H9 (cell line): ENCODE data around the gene SETBP1. TPM values are rescaled to one million over a fixed set of nuclear protein-coding genes. Genes with fewer than 3 reads are reported as not detected.

ENCODE experiments used
- DNase-seq: peaks from one replicate; pipeline ENCODE4 v3.0.0-alpha.2; 2017
- H2AFZ ChIP-seq: one replicate; pipeline ENCODE4 v1.6.1; 2013; ENCODE audit warnings: mild to moderate bottlenecking, low read length, control low read depth, moderate library complexity
- H2AK5ac ChIP-seq: 2 replicates; pipeline ENCODE4 v1.6.1; 2013; ENCODE audit warnings: low read length, control low read depth, mixed read lengths; ENCODE audit not compliant: insufficient read length
- H2BK120ac ChIP-seq: one replicate; pipeline ENCODE4 v1.6.1; 2013; ENCODE audit warnings: low read depth, mild to moderate bottlenecking, low read length, control low read depth, inconsistent platforms; ENCODE audit not compliant: poor library complexity, severe bottlenecking
- H2BK12ac ChIP-seq: 2 replicates; pipeline ENCODE4 v1.6.1; 2013; ENCODE audit warnings: low read length, control low read depth, mixed read lengths, low read depth; ENCODE audit not compliant: insufficient read length
- H2BK15ac ChIP-seq: 2 replicates; pipeline ENCODE4 v1.6.1; 2013; ENCODE audit warnings: low read depth, low read length, control low read depth
- H2BK20ac ChIP-seq: one replicate; pipeline ENCODE4 v1.6.1; 2013; ENCODE audit warnings: low read depth, mild to moderate bottlenecking, low read length, control low read depth, inconsistent platforms; ENCODE audit not compliant: poor library complexity, severe bottlenecking
- H2BK5ac ChIP-seq: 2 replicates; pipeline ENCODE4 v1.6.1; 2013; ENCODE audit warnings: low read length, control low read depth, mixed read lengths; ENCODE audit not compliant: insufficient read length
- H3K14ac ChIP-seq: 2 replicates; pipeline ENCODE4 v1.6.1; 2013; ENCODE audit warnings: low read length, control low read depth; ENCODE audit not compliant: insufficient read depth
- H3K18ac ChIP-seq: 2 replicates; pipeline ENCODE4 v1.6.1; 2013; ENCODE audit warnings: low read depth, mild to moderate bottlenecking, mixed read lengths, low read length, control low read depth; ENCODE audit not compliant: insufficient read length
- H3K23ac ChIP-seq: 2 replicates; pipeline ENCODE4 v1.6.1; 2013; ENCODE audit warnings: low read length, control low read depth, mixed read lengths, low read depth; ENCODE audit not compliant: insufficient read length
- H3K23me2 ChIP-seq: 2 replicates; pipeline ENCODE4 v1.6.1; 2013; ENCODE audit warnings: low read depth, mild to moderate bottlenecking, mixed read lengths, low read length, control low read depth; ENCODE audit not compliant: insufficient read length, poor library complexity, severe bottlenecking
- H3K27ac ChIP-seq: 2 replicates; pipeline ENCODE4 v1.5.1; 2013; ENCODE audit warnings: low read length, control low read depth, mixed read lengths, low read depth; ENCODE audit not compliant: insufficient read length
- H3K27me3 ChIP-seq: 2 replicates; pipeline ENCODE4 v1.6.1; 2013; ENCODE audit warnings: low read length, control low read depth, inconsistent platforms; ENCODE audit not compliant: insufficient read depth
- H3K4ac ChIP-seq: 2 replicates; pipeline ENCODE4 v1.6.1; 2013; ENCODE audit warnings: low read depth, mild to moderate bottlenecking, control low read depth, inconsistent platforms, low read length, moderate library complexity
- H3K4me1 ChIP-seq: 2 replicates; pipeline ENCODE4 v1.6.1; 2013; ENCODE audit warnings: low read length, control low read depth, inconsistent platforms; ENCODE audit not compliant: insufficient read depth
- H3K4me2 ChIP-seq: 2 replicates; pipeline ENCODE4 v1.6.1; 2013; ENCODE audit warnings: low read length, control low read depth, mixed read lengths; ENCODE audit not compliant: insufficient read length, insufficient read depth
- H3K56ac ChIP-seq: 2 replicates; pipeline ENCODE4 v1.6.1; 2013; ENCODE audit warnings: low read depth, mild to moderate bottlenecking, mixed read lengths, low read length, control low read depth; ENCODE audit not compliant: insufficient read length
- H3K79me1 ChIP-seq: 2 replicates; pipeline ENCODE4 v1.6.1; 2013; ENCODE audit warnings: low read depth, mild to moderate bottlenecking, moderate library complexity, low read length, control low read depth, inconsistent platforms; ENCODE audit not compliant: insufficient read depth, poor library complexity, severe bottlenecking
- H3K79me2 ChIP-seq: 2 replicates; pipeline ENCODE4 v1.6.1; 2013; ENCODE audit warnings: low read length, control low read depth, inconsistent platforms; ENCODE audit not compliant: insufficient read depth
- H3K9ac ChIP-seq: 2 replicates; pipeline ENCODE4 v1.6.1; 2013; ENCODE audit warnings: low read length, control low read depth, mixed read lengths; ENCODE audit not compliant: insufficient read length; ENCODE audit errors: extremely low read depth
- H3K9me3 ChIP-seq: one replicate; pipeline ENCODE4 v1.6.1; 2013; ENCODE audit warnings: low read depth, low read length, inconsistent platforms; ENCODE audit not compliant: control insufficient read depth
- H3T11ph ChIP-seq: one replicate; pipeline ENCODE4 v1.6.1; 2013; ENCODE audit warnings: mild to moderate bottlenecking, low read length, control low read depth, inconsistent platforms
- H4K20me1 ChIP-seq: one replicate; pipeline ENCODE4 v1.6.1; 2013; ENCODE audit not compliant: control insufficient read depth, insufficient read length, insufficient read depth
- H4K5ac ChIP-seq: 2 replicates; pipeline ENCODE4 v1.6.1; 2013; ENCODE audit warnings: low read depth, mild to moderate bottlenecking, mixed read lengths, low read length, control low read depth; ENCODE audit not compliant: insufficient read length
- H4K8ac ChIP-seq: replicated peaks from 2 replicates; pipeline ENCODE4 v1.6.1; 2013; ENCODE audit warnings: low read length, control low read depth, mixed read lengths, low read depth; ENCODE audit not compliant: insufficient read length
- H4K91ac ChIP-seq: 2 replicates; pipeline ENCODE4 v1.6.1; 2013; ENCODE audit warnings: low read depth, mild to moderate bottlenecking, moderate library complexity, mixed read lengths, low read length, control low read depth; ENCODE audit not compliant: insufficient read length
- H3K27ac Mint-ChIP-seq, 3 experiments: 2 replicates in 2 of 3; 3 replicates in 1 of 3; pipeline ENCODE4 v1.8.0; 2020 to 2021; ENCODE audit warnings: mixed read lengths in 3 of 3, mild to moderate bottlenecking in 1 of 3, moderate library complexity in 1 of 3
- H3K27me3 Mint-ChIP-seq: 2 replicates; pipeline ENCODE4 v1.8.0; 2021; ENCODE audit warnings: low read depth, mild to moderate bottlenecking, moderate library complexity, mixed read lengths
- H3K36me3 Mint-ChIP-seq, 3 experiments: 2 replicates in 2 of 3; 3 replicates in 1 of 3; pipeline ENCODE4 v1.8.0; 2020 to 2021; ENCODE audit warnings: low read depth in 3 of 3, mixed read lengths in 3 of 3; ENCODE audit not compliant: insufficient read depth in 1 of 3
- H3K4me1 Mint-ChIP-seq, 2 experiments: 2 replicates each; pipeline ENCODE4 v1.8.0; 2020; ENCODE audit warnings: mixed read lengths in 2 of 2
- H3K4me3 Mint-ChIP-seq, 2 experiments: 2 replicates in 1 of 2; 3 replicates in 1 of 2; pipeline ENCODE4 v1.8.0; 2020 to 2021; ENCODE audit warnings: mild to moderate bottlenecking in 2 of 2, mixed read lengths in 2 of 2, moderate library complexity in 1 of 2
- H3K9me3 Mint-ChIP-seq, 2 experiments: 2 replicates in 1 of 2; 3 replicates in 1 of 2; pipeline ENCODE4 v1.8.0; 2020; ENCODE audit warnings: mild to moderate bottlenecking in 2 of 2, mixed read lengths in 2 of 2, moderate library complexity in 1 of 2
- WGBS: extraction: QIAGEN DNeasy Blood & Tissue Kit; methylation state at CpG from one replicate; pipeline ENCODE4 v1.1.7; 2013; ENCODE audit warnings: missing lambda C conversion rate, low lambda C conversion rate, mixed read lengths; ENCODE audit not compliant: insufficient read length; ENCODE audit errors: extremely low coverage; 5-methylcytosine and 5-hydroxymethylcytosine counted together
- total RNA-seq: library from RNA; stranded (reverse); gene quantifications from 2 replicates; pipeline ENCODE4 v1.2.1, GENCODE V29; 2021
- TF ChIP-seq, protein P1 (sequence below): fragments of 200-600 bp; sonication (generic); conservative IDR thresholded peaks from 3 replicates; pipeline ENCODE4 v1.8.0; 2021; ENCODE audit warnings: antibody characterized with exemption, mild to moderate bottlenecking

SETBP1 gene
- total RNA-seq, 1 experiment from 2014 or later = 4.6 TPM

DNA sequence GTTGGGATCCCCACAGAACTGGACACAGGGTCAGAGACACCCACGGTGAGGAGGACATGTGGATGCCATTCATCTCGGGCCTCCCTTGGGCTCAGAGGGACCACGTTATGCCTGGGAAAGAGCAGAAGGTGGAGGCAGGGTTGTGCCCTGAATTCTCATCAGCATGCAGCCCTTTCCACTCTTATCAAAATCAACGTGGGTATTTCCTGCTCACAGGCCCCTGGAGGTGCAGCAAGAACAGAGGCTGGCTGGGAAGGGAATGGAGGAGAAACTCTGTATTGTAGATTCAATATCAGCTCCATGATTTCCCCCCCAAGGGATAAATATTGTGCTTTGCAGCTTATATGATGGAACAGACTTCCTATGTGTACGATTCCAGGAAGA lies 90.9 kb downstream of the SETBP1 start:
- H3K23me2 ChIP-seq = no peaks in the 10 kb centered on the region
- H3K9ac ChIP-seq = no peak overlapping the region
- no peak overlapping the region for H3K27ac ChIP-seq
- no CpG with 5 or more reads among the region's 5 CpGs for WGBS
- no peak overlapping the region for H2BK120ac ChIP-seq
- H2AFZ ChIP-seq = no peak overlapping the region
- no peak overlapping the region for H3K18ac ChIP-seq
- H3K9me3 Mint-ChIP-seq = no peaks in the 10 kb centered on the region
- no peak overlapping the region for H3K4me3 Mint-ChIP-seq
- no peak for DNase-seq
- peaks cover 3% of the 10 kb centered on the region for H3K4me1 ChIP-seq
- H4K20me1 ChIP-seq = no peaks in the 10 kb centered on the region
- no peak overlapping the region for H3K4ac ChIP-seq
- H4K8ac ChIP-seq = no peak overlapping the region
- no peak overlapping the region for H2BK15ac ChIP-seq
- H3K9me3 ChIP-seq = no peaks in the 10 kb centered on the region
- no peak overlapping the region for H4K91ac ChIP-seq
- no peak overlapping the region for H3K27ac Mint-ChIP-seq
- H3K14ac ChIP-seq = no peak overlapping the region
- no peaks in the 10 kb centered on the region for H3K79me2 ChIP-seq
- H2BK5ac ChIP-seq = no peak overlapping the region
- H2BK12ac ChIP-seq = no peak overlapping the region
- H3K23ac ChIP-seq = no peak overlapping the region
- no peaks in the 10 kb centered on the region for H3K27me3 Mint-ChIP-seq
- H3K4me2 ChIP-seq = no peak overlapping the region
- H4K5ac ChIP-seq = no peak overlapping the region
- TF ChIP-seq, protein P1, sequence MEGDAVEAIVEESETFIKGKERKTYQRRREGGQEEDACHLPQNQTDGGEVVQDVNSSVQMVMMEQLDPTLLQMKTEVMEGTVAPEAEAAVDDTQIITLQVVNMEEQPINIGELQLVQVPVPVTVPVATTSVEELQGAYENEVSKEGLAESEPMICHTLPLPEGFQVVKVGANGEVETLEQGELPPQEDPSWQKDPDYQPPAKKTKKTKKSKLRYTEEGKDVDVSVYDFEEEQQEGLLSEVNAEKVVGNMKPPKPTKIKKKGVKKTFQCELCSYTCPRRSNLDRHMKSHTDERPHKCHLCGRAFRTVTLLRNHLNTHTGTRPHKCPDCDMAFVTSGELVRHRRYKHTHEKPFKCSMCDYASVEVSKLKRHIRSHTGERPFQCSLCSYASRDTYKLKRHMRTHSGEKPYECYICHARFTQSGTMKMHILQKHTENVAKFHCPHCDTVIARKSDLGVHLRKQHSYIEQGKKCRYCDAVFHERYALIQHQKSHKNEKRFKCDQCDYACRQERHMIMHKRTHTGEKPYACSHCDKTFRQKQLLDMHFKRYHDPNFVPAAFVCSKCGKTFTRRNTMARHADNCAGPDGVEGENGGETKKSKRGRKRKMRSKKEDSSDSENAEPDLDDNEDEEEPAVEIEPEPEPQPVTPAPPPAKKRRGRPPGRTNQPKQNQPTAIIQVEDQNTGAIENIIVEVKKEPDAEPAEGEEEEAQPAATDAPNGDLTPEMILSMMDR = no peak
- no peaks in the 10 kb centered on the region; a peak in 1 of 7 replicates for H3K36me3 Mint-ChIP-seq
- no peaks in the 10 kb centered on the region for H3K27me3 ChIP-seq
- H2AK5ac ChIP-seq = no peak overlapping the region
- H3K4me1 Mint-ChIP-seq = peaks cover 6 to 8% of the 10 kb centered on the region in 2 experiments
- no peaks in the 10 kb centered on the region for H3K79me1 ChIP-seq
- no peak overlapping the region for H3K56ac ChIP-seq
- H3T11ph ChIP-seq = no peak overlapping the region
- H2BK20ac ChIP-seq = no peak overlapping the region
